ENCODE data around the gene RNGTT. TPM values are rescaled to one million over a fixed set of nuclear protein-coding genes. Genes with fewer than 3 reads are reported as not detected.
A peak's percentile ranks its signal among the peaks of the same experiment; 100 is the strongest.
"Not testable (repeated sequence)": the region's sequence is repeated elsewhere in the genome, so short reads cannot be mapped to it uniquely, and the experiment has no call there.

RNGTT gene
- total RNA-seq, 2 donors from 2014 or later, result 13.5 to 20.5 TPM

DNA sequence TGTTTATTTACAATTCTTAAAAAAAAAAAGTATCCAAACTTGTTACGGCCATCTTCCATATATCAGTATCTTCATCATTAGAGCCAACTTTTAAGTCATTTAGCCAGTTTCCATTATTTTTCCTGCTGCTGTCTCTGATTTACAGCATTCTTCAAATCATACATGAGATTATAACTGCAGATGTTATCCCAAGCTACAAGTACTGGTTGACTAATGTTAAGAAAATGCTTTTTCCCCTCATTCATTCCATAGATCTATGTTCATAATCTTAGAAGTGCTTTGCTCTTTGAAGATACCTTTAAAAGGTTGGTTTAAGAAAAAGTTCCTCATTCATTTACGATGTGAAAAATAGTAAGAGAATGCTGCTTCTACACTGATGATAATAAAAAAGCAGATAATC is 158.7 kb downstream of the RNGTT start:
- ATAC-seq (ENCODE audit: insufficient number of reproducible peaks, low FRiP score, low read depth), result no peak
- Histone ChIP-seq H3K36me3 (no peaks in the 10 kb centered on the region), H3K27ac (no peak overlapping the region), H3K27me3 (replicated peaks; ENCODE audit: insufficient read depth) (no peaks in the 10 kb centered on the region), H3K4me3 (no peak overlapping the region), H3K4me1 (ENCODE audit: control insufficient read depth in 1 of 2, low read depth in 2 of 2) (peaks cover 3 to 20% of the 10 kb centered on the region in 2 donors), H3K9me3 (no peaks in the 10 kb centered on the region)
- no peak for TF ChIP-seq CTCF (IDR thresholded peaks at IDR 0.05)
- DNase-seq (ENCODE audit: low spot score), result no peak

DNA sequence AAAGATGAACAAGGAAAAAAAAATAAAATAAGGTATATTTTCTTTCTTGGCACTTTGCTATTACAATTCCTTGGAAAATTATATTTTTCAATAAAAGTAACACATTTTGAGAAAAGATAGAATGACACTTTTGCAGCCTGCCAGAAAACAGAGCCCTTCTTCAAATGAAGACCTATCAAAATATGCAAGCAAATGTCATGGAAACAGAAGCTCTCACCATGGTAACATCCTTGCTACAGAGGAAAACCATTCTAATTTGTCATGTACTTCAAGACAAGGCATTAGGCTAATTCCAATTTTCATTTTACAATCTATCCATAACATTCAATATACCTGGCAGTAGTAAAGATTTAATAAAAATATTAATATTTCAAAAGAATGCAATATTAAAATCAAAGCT is 177.9 kb downstream of the RNGTT start:
- peaks cover 0 to 4% of the 10 kb centered on the region in 2 donors for H3K4me1 ChIP-seq (ENCODE audit: control insufficient read depth in 1 of 2, low read depth in 2 of 2)
- no peaks in the 10 kb centered on the region for H3K27me3 ChIP-seq (replicated peaks; ENCODE audit: insufficient read depth)
- DNase-seq (ENCODE audit: low spot score), result no peak

GRCh38 chr6:88780714-88781389 is 182.6 kb downstream of the RNGTT start:
- no peak overlapping the region for H3K27ac ChIP-seq
- peak; percentile 89 for TF ChIP-seq CTCF (IDR thresholded peaks at IDR 0.05)
- DNase-seq (ENCODE audit: low spot score) (peak; percentile 3), ATAC-seq (ENCODE audit: insufficient number of reproducible peaks, low FRiP score, low read depth) (peak; percentile 93)
- H3K9me3 ChIP-seq, result no peaks in the 10 kb centered on the region
- no peaks in the 10 kb centered on the region for H3K36me3 ChIP-seq
- H3K4me1 ChIP-seq (ENCODE audit: control insufficient read depth in 1 of 2, low read depth in 2 of 2), result peaks cover 0 to 5% of the 10 kb centered on the region in 2 donors
- no peak overlapping the region for H3K4me3 ChIP-seq
- H3K27me3 ChIP-seq (replicated peaks; ENCODE audit: insufficient read depth), result no peaks in the 10 kb centered on the region

More for the DNA sequence above, 177.9 kb downstream of the RNGTT start:
- Histone ChIP-seq H3K4me3 (no peak overlapping the region), H3K36me3 (no peaks in the 10 kb centered on the region), H3K9me3 (no peaks in the 10 kb centered on the region), H3K27ac (no peak overlapping the region)
- no peak for ATAC-seq (ENCODE audit: insufficient number of reproducible peaks, low FRiP score, low read depth)
- TF ChIP-seq CTCF (IDR thresholded peaks at IDR 0.05), result no peak

DNA sequence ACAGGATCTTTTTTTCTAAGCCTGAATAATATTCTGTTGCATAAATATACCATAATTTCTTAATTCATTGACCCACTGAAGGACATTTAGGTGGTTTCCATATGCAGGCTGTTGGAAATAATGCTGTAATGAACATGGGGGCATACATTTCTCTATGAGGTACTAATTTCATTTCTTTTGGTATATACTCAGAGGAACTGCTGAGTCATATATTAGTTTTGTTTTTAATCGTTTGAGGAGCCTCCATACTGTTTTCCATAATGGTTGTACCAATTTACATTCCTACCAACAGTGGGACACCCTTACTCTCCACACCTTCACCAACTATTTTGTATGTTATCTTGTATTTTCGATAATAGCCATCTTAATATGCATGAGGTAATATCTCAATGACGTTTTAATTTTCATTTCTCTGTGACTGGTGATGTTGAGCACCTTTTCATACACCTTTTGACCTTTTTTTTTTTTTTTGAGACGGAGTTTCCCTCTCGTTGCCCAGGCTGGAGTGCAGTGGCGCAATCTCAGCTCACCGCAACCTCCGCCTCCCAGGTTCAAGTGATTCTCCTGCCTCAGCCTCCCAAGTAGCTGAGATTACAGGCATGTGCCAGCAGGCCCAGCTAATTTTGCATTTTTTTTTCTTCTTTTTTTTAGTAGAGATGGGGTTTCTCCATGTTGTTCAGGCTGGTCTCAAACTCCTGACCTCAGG is 187.4 kb downstream of the RNGTT start:
- Histone ChIP-seq H3K9me3 (no peaks in the 10 kb centered on the region), H3K36me3 (no peaks in the 10 kb centered on the region), H3K27ac (no peak overlapping the region), H3K4me3 (no peak overlapping the region), H3K4me1 (ENCODE audit: control insufficient read depth in 1 of 2, low read depth in 2 of 2) (peaks cover 0 to 5% of the 10 kb centered on the region in 2 donors), H3K27me3 (replicated peaks; ENCODE audit: insufficient read depth) (no peaks in the 10 kb centered on the region)
- ATAC-seq (ENCODE audit: insufficient number of reproducible peaks, low FRiP score, low read depth) (no peak), DNase-seq (ENCODE audit: low spot score) (no peak)
- TF ChIP-seq CTCF (IDR thresholded peaks at IDR 0.05), result no peak

GRCh38 chr6:88768114-88768513 is 195.3 kb downstream of the RNGTT start:
- not testable (repeated sequence) for H3K4me1 ChIP-seq (ENCODE audit: control insufficient read depth in 1 of 2, low read depth in 2 of 2); H3K9me3 ChIP-seq; H3K27me3 ChIP-seq (replicated peaks; ENCODE audit: insufficient read depth); ATAC-seq (ENCODE audit: insufficient number of reproducible peaks, low FRiP score, low read depth); H3K27ac ChIP-seq; DNase-seq (ENCODE audit: low spot score); H3K4me3 ChIP-seq; H3K36me3 ChIP-seq
